Liver (tissue), 9 donors: ENCODE data around the gene ARHGAP1. TPM values are rescaled to one million over a fixed set of nuclear protein-coding genes. Genes with fewer than 3 reads are reported as not detected.

ENCODE experiments used
- DNase-seq: peaks from one replicate; pipeline ENCODE4 v3.0.0-alpha.2; 2017; ENCODE audit warnings: low spot score
- H3K27ac ChIP-seq, 2 donors: one replicate each; pipeline ENCODE4 v1.7.0; 2013; ENCODE audit warnings: inconsistent platforms in 2 of 2, low read length in 2 of 2, control low read depth in 1 of 2, low read depth in 1 of 2, mild to moderate bottlenecking in 1 of 2
- H3K27me3 ChIP-seq, 4 donors: one replicate each; pipeline versions ENCODE4 v1.6.1 to v1.7.0; 2013; ENCODE audit warnings: low read length in 3 of 4, inconsistent platforms in 1 of 4, mild to moderate bottlenecking in 1 of 4, moderate library complexity in 1 of 4; ENCODE audit not compliant: control insufficient read depth in 4 of 4, insufficient read depth in 4 of 4
- H3K36me3 ChIP-seq, 4 donors: one replicate each; pipeline versions ENCODE4 v1.6.1 to v1.7.0; 2013; ENCODE audit warnings: low read length in 3 of 4, mild to moderate bottlenecking in 3 of 4, low read depth in 1 of 4, moderate library complexity in 1 of 4; ENCODE audit not compliant: control insufficient read depth in 4 of 4, insufficient read depth in 3 of 4
- H3K4me1 ChIP-seq, 4 donors: one replicate each; pipeline versions ENCODE4 v1.6.1 to v1.7.0; 2013; ENCODE audit warnings: low read length in 3 of 4, mild to moderate bottlenecking in 3 of 4, moderate library complexity in 1 of 4; ENCODE audit not compliant: control insufficient read depth in 4 of 4, insufficient read depth in 4 of 4
- H3K4me3 ChIP-seq, 3 donors: one replicate each; pipeline versions ENCODE4 v1.6.1 to v1.7.0; 2013; ENCODE audit warnings: low read length in 3 of 3, control low read depth in 1 of 3, low read depth in 1 of 3, mild to moderate bottlenecking in 1 of 3
- H3K9ac ChIP-seq, 2 donors: one replicate each; pipeline ENCODE4 v1.7.0; 2013; ENCODE audit warnings: low read length in 2 of 2, mild to moderate bottlenecking in 2 of 2, moderate library complexity in 2 of 2, control low read depth in 1 of 2, low read depth in 1 of 2
- H3K9me3 ChIP-seq, 4 donors: one replicate each; pipeline versions ENCODE4 v1.6.1 to v1.7.0; 2013; ENCODE audit warnings: low read length in 3 of 4; ENCODE audit not compliant: control insufficient read depth in 4 of 4
- FOXA1 ChIP-seq: IDR thresholded peaks from 2 replicates; pipeline ENCODE4 v1.6.1; 2016; ENCODE audit warnings: antibody characterized with exemption
- FOXA2 ChIP-seq: IDR thresholded peaks from 2 replicates; pipeline ENCODE4 v1.6.1; 2016; ENCODE audit warnings: antibody characterized with exemption
- GABPA ChIP-seq, 2 donors: IDR thresholded peaks in 1 of 2; conservative IDR thresholded peaks in 1 of 2; 2 replicates each; pipeline ENCODE4 v1.6.1; 2016; ENCODE audit warnings: antibody characterized with exemption in 2 of 2, mild to moderate bottlenecking in 1 of 2, moderate library complexity in 1 of 2
- HNF4A ChIP-seq, 2 donors: conservative IDR thresholded peaks; 2 replicates each; pipeline ENCODE4 v1.6.1; 2016; ENCODE audit warnings: antibody characterized with exemption in 2 of 2, mild to moderate bottlenecking in 2 of 2
- JUND ChIP-seq, 2 donors: IDR thresholded peaks; 2 replicates each; pipeline ENCODE4 v1.6.1; 2016; ENCODE audit warnings: antibody characterized with exemption in 2 of 2
- NR2F2 ChIP-seq: IDR thresholded peaks from 2 replicates; pipeline ENCODE4 v1.6.1; 2016; ENCODE audit warnings: antibody characterized with exemption
- RAD21 ChIP-seq, 2 donors: IDR thresholded peaks; 2 replicates each; pipeline ENCODE4 v1.6.1; 2016; ENCODE audit warnings: antibody characterized with exemption in 2 of 2, mild to moderate bottlenecking in 2 of 2
- RXRA ChIP-seq, 2 donors: IDR thresholded peaks; 2 replicates each; pipeline ENCODE4 v1.6.1; 2017 to 2018; ENCODE audit warnings: antibody characterized with exemption in 2 of 2, mild to moderate bottlenecking in 1 of 2
- SP1 ChIP-seq: IDR thresholded peaks from 2 replicates; pipeline ENCODE4 v1.6.1; 2018; ENCODE audit warnings: antibody characterized with exemption, mild to moderate bottlenecking
- TAF1 ChIP-seq: conservative IDR thresholded peaks from 2 replicates; pipeline ENCODE4 v1.6.1; 2016; ENCODE audit warnings: antibody characterized with exemption, mild to moderate bottlenecking
- YY1 ChIP-seq: IDR thresholded peaks from 2 replicates; pipeline ENCODE4 v1.6.1; 2016; ENCODE audit warnings: antibody characterized with exemption, mild to moderate bottlenecking
- ZBTB33 ChIP-seq: IDR thresholded peaks from 2 replicates; pipeline ENCODE4 v1.6.1; 2016; ENCODE audit warnings: antibody characterized with exemption
- WGBS: extraction: QIAGEN DNeasy Blood & Tissue Kit; methylation state at CpG from one replicate; pipeline ENCODE4 v1.1.7; 2013; 5-methylcytosine and 5-hydroxymethylcytosine counted together
- polyA plus RNA-seq, 2 donors: library from polyadenylated mRNA; stranded (reverse) in 1 of 2; unstranded in 1 of 2; fragments of 200-250 nt in 1 of 2; fragments of >200 nt in 1 of 2; fragmentation: Nextera tagmentation in 1 of 2; extraction: Ambion mirVana in 1 of 2; gene quantifications; one replicate each; pipeline versions ENCODE4 v1.2.1 to v1.2.3, GENCODE V29; 2013 to 2015
- total RNA-seq, 2 donors: library from RNA; depleted of rRNA; stranded (reverse); fragments of >200 nt; gene quantifications; one replicate each; pipeline ENCODE4 v1.2.3, GENCODE V29; 2014
- TF ChIP-seq, protein P1 (sequence below): IDR thresholded peaks from 2 replicates; pipeline ENCODE4 v1.6.1; 2016; ENCODE audit warnings: antibody characterized with exemption
- TF ChIP-seq, protein P2 (sequence below): IDR thresholded peaks from 2 replicates; pipeline ENCODE4 v1.6.1; 2016; ENCODE audit warnings: antibody characterized with exemption
- donor health status: healthy.
- donor health status: healthy.
- donor health status: healthy.
- donor health status: healthy.
- donor health status: healthy.

Gene ARHGAP1
- total and polyA plus RNA-seq, 4 donors: 10.9 to 21.9 (median 20.1) TPM

DNA sequence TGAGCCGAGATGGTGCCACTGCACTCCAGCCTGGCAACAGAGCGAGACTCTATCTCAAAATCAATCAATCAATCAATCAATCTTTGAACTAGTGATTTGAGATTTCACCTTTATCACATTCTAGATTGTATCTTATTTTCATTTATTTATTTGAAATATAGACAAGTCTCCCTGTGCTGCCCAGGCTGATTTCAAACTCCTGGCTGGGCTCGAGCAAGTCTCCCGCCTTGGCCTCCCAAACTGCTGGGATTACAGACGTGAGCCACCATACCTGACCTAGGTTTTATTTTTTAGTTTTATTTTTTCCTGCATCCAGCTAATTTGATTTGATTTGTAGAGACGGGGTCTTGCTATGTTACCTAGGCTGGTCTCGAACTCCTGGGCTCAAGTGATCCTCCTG is 35.7 kb upstream of the ARHGAP1 start (continued):
- TF ChIP-seq ZBTB33 (no peak), SP1 (no peak), YY1 (no peak), HNF4A (conservative IDR thresholded peaks at IDR 0.05) (no peak), RAD21 (IDR thresholded peaks at IDR 0.05) (no peak), JUND (IDR thresholded peaks at IDR 0.05) (no peak), RXRA (IDR thresholded peaks at IDR 0.05) (no peak), NR2F2 (no peak)
- TF ChIP-seq, protein P1, sequence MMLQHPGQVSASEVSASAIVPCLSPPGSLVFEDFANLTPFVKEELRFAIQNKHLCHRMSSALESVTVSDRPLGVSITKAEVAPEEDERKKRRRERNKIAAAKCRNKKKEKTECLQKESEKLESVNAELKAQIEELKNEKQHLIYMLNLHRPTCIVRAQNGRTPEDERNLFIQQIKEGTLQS: no peak
- TF ChIP-seq, protein P2, sequence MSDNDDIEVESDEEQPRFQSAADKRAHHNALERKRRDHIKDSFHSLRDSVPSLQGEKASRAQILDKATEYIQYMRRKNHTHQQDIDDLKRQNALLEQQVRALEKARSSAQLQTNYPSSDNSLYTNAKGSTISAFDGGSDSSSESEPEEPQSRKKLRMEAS: no peak

- no peak for DNase-seq
Observed at GRCh38 chr11:46733234-46733633, 32.8 kb upstream of the ARHGAP1 start.

DNA sequence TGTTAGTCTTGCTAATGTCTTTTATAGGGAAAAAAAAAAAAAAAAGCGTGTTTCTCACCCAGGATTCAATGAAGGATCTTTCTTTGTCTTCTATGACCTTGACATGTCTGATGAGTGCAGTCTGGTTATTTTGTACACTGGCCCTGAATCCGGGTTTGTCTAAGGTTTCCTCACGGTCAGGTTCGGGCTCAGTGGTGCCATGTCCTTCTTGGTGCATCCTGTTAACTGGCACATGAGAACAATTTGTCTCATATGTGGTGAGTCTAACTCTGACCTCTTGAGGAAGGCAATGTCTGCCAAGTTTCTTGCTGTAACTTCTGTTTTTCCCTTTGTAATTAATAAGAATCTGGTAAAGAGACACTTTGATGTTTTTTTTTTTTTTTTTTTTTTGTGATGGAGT is 31.1 kb upstream of the ARHGAP1 start:
- no peak for TF ChIP-seq TAF1
- TF ChIP-seq FOXA1: no peak
- no peak for TF ChIP-seq HNF4A (conservative IDR thresholded peaks at IDR 0.05)
- TF ChIP-seq RXRA (IDR thresholded peaks at IDR 0.05): no peak
- TF ChIP-seq RAD21 (IDR thresholded peaks at IDR 0.05): no peak
- no peak for TF ChIP-seq FOXA2
- DNase-seq: no peak
- peaks cover 2 to 25% (median 12%) of the 10 kb centered on the region in 4 donors for H3K4me1 ChIP-seq
- peaks cover 13 to 64% (median 46%) of the 10 kb centered on the region in 4 donors for H3K36me3 ChIP-seq
- H3K27ac ChIP-seq: no peak overlapping the region
- no peak overlapping the region for H3K9ac ChIP-seq
- no peak overlapping the region for H3K4me3 ChIP-seq
- WGBS: 79% methylated on average over 4 of the region's 4 CpGs
- H3K27me3 ChIP-seq: no peaks in the 10 kb centered on the region
- H3K9me3 ChIP-seq: no peaks in the 10 kb centered on the region

More at GRCh38 chr11:46733234-46733633, 32.8 kb upstream of the ARHGAP1 start:
- Histone ChIP-seq H3K36me3 (peaks cover 13 to 56% (median 39%) of the 10 kb centered on the region in 4 donors), H3K27ac (no peak overlapping the region), H3K9ac (no peak overlapping the region), H3K27me3 (no peaks in the 10 kb centered on the region), H3K4me3 (no peak overlapping the region), H3K4me1 (peaks cover 0 to 19% (median 9%) of the 10 kb centered on the region in 4 donors), H3K9me3 (no peaks in the 10 kb centered on the region)
- WGBS: 71% methylated on average over 1 of the region's 1 CpG
- no peak for TF ChIP-seq HNF4A (conservative IDR thresholded peaks at IDR 0.05)
- TF ChIP-seq, protein P1: no peak
- TF ChIP-seq, protein P2: no peak
- no peak for TF ChIP-seq NR2F2
- no peak for TF ChIP-seq GABPA (IDR thresholded peaks at IDR 0.05 in 1 of 2, conservative IDR thresholded peaks at IDR 0.05 in 1 of 2)
- no peak for TF ChIP-seq JUND (IDR thresholded peaks at IDR 0.05)
- no peak for TF ChIP-seq TAF1
- TF ChIP-seq ZBTB33: no peak
- TF ChIP-seq RAD21 (IDR thresholded peaks at IDR 0.05): no peak
